Measurements from ENCODE around the gene CXorf65.

The CXorf65 gene

DNA sequence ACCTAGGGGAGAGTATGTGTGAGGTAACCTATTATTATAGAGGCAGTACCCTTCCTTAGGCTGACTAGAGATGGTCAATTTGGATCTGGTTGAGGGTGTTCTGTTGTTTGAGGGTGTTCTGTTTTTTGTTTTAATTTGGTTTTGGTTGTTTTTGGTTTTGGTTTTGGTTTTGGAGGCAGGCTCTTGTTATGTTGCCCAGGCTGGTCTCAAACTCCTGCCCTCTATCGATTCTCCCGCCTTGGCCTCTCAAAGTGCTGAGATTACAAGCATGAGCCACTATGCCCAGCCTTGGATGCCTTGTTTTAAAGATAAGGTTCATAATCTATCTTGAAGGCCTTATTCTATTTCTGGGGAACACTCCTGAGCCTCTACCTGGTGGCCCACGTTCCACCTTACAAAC, 912 bp downstream of the CXorf65 start:
- DNase-seq: no peak

DNA sequence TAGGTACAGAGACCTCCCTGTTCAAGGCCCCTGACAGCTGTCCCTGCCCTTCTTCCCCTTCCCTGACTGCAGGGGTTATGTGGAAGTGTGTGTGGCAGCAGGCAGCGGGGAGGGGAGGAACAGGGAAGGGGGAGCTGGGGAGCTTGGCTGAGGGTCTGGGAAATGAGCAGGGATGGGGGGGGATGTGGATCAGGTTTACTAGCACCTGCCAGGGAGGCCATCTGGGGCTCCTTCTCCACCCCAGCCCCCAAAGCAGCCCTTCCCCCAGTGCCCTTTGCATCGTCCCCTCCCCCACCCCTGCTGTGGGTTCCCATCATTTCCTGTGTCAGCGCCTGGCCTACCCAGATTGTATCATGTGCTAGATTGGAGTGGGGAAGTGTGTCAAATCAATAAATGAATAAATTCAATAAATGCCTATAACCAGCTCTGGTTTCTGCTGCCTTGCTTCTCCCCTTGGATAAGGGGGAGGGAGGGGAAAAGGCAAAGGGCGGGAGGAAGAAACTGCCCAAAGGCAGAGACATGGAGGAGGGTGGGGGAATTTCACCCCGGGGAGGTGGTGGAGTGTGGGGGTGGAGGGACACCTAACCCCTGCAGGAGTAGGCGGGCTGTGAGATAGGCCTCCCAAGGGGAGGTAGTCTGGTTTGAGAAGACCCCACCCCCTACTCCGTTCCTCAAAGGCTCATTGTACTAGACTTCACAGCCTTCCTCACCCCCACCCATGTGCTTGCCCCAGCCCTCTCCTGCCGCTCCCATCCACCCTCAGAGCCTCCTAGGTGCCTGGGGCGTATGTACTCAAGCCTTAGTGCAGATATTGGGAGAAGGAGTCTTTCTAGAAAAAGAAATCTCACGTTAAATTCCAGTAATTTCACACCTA, 3.2 kb downstream of the CXorf65 start:
- no peak for DNase-seq

DNA sequence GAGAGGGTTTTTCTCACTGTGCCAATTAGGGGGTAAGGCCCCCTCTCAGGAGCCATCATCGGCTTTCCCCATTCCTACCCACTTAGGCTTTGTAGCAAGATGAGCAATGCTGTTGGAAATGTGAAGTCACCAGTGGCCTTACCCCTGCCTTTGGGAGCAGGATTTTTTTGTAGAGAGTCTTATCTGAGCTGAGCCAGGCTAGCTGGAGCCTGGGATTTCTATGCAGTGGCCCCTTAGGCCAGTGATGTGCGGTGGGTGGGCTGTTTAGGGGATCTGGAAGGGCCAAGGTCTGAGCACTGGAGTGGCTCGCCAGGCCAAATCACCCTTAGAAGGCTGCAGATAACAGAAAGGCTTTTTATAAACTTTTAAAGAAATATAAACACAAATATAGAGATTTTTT, 4.2 kb downstream of the CXorf65 start:
- no peak for DNase-seq

DNA sequence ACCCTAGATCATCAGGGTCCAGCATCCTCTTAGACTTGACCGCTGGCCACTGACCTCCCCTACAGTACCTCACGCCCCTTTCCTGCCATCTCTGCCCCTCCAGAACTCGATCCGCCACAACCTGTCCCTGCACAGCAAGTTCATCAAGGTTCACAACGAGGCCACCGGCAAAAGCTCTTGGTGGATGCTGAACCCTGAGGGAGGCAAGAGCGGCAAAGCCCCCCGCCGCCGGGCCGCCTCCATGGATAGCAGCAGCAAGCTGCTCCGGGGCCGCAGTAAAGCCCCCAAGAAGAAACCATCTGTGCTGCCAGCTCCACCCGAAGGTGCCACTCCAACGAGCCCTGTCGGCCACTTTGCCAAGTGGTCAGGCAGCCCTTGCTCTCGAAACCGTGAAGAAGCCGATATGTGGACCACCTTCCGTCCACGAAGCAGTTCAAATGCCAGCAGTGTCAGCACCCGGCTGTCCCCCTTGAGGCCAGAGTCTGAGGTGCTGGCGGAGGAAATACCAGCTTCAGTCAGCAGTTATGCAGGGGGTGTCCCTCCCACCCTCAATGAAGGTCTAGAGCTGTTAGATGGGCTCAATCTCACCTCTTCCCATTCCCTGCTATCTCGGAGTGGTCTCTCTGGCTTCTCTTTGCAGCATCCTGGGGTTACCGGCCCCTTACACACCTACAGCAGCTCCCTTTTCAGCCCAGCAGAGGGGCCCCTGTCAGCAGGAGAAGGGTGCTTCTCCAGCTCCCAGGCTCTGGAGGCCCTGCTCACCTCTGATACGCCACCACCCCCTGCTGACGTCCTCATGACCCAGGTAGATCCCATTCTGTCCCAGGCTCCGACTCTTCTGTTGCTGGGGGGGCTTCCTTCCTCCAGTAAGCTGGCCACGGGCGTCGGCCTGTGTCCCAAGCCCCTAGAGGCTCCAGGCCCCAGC, 5.7 kb downstream of the CXorf65 start:
- DNase-seq: no peak

DNA sequence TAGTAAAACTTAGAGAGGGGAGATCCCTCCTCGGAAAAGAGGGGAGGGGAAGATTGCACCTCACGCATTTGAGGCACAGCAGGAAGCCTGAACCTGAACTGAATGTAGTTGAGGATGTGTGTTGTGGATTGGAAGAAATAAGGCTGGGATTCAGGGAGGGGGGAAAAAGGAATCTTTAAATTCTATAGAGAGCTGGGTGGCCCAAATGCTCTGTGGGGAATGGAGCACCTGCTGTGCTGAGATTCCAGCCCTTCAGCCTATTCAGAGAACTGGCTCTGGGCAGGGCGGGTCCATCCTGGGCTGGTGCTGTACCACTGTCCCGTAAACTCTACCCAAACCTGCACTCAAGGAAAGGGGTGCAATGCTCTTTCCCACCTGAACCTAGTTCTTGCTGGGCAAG, 6.8 kb downstream of the CXorf65 start:
- no peak for DNase-seq

DNA sequence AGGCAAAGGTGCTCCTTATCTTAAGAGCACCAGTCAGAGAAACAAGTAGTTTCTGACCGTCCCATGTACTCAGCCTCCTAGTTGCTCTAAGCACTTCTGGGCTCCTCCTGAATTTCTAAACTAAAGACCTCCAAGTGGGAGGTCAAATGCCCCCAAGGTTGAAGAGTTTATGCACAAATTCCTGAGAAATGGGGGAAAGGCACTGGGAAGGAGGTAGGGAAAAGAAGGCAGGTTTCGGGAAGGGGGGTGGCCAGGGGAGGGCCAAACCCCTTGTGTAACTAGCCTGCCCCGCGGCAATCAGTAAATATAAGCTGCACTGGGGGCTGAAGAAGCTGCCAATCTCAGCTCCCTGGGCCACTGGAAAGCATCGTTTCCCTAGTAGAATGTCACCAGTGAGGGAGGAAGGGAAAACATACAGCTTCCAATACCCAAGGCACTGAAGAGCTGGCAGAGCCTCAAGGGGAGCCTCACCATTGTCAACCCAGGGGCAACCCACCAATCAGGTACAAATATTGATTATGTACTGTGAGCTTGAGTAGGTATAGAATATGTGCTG, 7.5 kb downstream of the CXorf65 start:
- no peak for DNase-seq

DNA sequence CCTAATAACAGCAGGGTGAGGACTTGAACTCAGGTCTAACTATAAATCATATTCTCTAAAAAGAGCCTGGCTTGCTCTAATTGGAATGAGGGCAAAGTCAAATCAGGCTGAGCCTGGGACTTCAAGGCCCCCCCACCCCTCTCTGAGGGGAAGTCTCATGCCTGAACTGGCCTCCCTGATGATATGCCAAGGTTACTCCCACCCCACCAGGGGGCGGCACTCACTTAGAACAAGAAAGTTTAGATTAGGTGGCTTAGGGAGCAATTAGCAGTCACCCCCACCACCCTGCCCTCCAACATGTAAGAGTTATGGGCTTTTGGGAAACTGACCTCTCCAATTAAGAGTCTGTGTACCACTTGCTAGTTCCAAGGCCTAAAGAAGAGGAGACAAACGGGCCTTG, 8.2 kb downstream of the CXorf65 start:
- DNase-seq: peak; percentile 16

DNA sequence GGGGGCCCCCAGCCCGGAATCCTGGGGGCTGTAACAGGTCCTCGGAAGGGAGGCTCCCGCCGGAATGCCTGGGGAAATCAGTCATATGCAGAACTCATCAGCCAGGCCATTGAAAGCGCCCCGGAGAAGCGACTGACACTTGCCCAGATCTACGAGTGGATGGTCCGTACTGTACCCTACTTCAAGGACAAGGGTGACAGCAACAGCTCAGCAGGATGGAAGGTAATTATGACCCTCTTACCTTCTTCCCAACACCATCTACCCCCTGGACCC, 9.8 kb downstream of the CXorf65 start:
- DNase-seq: no peak

DNA sequence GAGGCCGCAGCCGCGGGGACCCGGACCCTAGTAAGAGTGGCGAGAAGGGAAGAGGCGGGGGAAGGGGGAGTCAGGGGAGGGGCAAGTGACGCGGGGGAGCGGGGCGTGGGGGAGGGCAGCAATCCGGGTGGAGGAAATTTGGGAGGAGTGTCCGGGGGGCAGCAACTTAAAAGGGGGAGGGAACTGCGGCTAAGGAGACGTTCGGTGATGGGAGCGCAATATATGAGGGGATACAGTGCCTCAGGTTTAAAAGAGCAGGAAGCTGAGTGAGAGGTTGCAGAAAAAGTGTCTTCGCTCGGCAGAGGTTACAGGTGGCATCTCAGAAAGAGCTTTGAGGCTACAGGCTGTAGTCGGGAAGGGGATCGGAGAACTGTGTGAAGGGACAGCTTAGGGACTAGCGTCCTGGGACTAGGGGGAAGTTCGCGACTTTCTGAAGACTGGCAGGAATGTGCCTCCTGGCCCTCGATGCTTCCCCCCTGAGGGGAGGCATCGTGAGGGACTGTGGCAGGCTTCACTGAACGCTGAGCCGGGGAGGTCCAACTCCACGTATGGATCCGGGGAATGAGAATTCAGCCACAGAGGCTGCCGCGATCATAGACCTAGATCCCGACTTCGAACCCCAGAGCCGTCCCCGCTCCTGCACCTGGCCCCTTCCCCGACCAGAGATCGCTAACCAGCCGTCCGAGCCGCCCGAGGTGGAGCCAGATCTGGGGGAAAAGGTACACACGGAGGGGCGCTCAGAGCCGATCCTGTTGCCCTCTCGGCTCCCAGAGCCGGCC, 10.4 kb downstream of the CXorf65 start:
- peak; percentile 20 for DNase-seq

DNA sequence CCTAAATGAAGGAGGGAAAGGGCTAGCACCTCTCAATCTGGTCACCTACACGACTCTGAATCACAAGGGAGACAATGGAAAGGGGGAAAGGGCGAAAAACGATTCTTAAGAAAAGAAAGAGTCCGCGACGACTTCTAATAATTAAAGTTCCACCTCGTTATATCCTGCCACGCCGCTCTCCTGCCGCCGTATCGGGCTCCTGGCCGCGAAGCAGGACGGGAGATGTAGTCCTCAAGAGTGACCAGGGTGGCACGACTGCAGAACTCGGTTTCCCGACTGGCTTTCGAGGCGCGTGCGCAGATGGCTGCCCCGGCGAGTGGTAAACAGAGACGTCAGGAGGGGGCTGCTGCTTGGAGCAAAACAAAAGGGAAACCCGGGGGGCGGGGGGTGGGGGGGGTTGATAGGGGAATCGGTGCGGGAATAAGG, 11.0 kb downstream of the CXorf65 start, which contains the start of gene FOXO4:
FOXO4 (plus strand) TSS at position 297 of the 426 bp plus-strand sequence. CDS start 678 bp downstream, outside the sequence.
- DNase-seq: peak; percentile 55

DNA sequence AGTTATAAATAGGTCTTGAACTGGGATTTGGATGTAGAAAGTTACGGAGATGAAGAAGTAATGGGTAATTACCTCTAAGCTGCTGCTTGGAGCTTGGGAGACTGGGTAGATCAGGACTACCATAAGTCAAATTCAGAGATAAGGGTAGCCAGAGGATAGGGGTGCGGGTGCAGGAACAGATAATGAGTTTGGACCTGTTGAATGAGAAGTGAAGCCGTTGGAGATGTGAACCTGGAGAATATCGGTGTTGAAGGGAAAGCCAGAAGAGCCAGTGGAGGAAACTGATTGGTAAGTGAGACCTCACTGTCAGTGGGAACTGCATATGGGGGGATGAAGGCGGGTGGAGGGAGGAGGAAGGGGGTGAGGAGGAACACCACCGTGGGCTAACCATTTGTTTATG, 11.5 kb downstream of the CXorf65 start:
- DNase-seq: no peak

DNA sequence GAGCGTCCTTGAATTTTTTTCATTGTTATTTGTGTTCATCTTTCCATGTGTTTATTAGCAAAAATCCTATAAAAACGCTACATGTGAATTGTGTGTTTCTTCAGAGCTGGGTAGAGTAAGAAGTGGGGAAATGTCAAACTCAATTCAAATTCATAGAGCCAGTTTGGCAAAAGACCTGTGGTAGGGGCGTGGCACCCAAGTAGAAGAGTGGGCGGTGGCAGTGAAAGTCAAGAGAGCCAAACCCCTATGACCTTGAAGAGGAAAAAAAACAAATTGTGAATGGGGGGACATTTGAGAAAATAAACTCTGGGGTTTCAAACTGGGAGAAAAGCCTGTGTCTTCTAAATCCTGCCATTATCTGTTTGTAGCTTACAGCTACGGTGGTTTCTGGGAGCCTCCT, 15.3 kb downstream of the CXorf65 start:
- DNase-seq: no peak

DNA sequence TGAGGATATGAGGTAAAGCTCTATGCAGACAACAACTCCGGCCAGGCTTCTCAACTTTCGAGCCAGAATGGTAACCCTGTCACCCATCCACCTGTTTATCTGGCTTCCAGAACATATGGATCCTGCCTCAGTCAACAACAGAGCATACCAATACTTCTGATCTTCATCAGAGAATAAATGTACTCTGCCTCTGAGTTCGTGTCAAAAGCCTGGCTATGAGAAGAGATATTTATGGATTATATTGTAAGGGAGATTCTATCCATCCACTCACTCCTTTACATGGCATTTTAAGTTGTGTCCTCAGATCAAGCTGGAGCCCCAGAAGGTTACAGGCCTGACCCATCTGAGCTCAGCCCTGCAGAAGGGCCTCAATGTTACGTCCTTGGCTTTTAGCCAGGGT, 20.6 kb downstream of the CXorf65 start:
- no peak for DNase-seq

DNA sequence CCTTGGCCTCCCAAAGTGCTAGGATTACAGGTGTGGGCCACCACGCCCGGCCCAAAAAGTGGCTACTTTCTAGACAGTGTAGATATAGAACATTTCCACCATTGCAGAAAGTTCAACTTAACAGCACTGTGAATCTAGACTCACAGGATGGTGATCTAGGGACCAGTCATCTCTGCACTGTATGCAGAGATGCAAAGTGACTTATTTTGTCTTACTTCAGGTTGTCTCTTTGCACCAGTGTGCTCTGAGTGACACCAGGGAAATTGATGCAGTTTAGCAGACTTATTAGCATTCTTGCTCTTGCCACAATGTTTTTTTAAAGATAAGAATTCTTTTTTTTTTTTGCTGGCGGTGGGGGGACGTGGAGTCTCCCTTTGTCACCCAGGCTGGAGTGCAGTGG, 23.7 kb downstream of the CXorf65 start:
- no peak for DNase-seq

DNA sequence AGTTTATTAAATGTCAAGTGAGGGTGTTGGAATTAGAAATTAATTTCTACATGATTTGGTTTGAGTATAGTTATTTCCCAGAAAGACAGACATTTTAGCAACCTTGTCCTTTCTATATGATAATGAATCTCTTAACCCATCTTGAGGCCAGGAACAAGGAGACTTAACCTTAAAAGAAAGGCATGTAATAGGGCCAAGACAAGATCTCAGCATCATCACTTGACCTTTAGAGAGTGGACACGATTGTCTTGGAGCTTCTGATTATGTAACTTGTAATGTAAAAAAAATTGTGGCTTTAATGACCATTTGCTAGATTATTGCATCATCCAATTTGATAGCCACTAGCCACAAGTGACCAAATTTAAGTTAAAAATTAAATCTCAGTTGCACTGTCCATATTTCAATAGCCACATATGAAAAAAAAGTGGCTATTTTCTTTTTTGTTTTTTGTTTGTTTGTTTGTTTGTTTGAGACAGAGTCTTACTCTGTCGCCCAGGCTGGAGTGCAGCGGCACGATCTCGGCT, 24.4 kb downstream of the CXorf65 start:
- DNase-seq: no peak

DNA sequence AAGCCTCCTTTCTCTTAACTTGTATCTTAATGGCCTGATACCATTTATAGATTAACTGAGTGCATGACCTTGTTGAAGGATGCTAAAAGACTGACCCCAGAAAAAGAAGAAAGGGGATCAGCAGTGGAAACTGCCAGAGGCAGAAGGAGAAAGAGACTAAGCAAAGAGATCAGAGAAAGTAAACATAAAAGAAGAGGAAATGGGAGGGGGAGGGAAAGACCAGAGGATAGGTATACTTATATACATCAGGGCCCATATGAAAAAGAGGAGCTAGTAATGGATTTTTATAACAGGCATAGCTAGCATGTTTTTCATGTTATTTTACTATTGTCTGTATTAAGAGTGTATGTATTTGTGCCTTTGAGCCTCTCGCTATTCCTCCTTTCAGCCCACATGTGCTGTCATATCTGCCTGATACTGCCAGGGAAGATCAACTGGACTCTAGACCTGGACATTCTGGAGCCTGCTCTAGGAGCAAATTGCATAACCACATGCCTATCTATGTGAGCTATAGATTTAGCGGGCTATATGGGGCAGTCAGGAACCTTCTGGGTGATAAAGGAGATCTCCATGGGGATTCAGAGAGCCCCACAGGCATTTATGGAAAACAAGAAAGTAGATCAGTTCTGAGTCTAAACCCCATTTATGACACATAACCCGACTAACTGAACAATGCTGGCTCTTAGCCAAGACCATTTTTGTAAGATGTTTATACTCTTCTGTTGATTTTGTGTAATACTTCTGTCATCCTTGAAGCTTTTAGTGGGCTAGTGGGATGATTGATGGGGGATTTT, 25.0 kb downstream of the CXorf65 start:
- no peak for DNase-seq

DNA sequence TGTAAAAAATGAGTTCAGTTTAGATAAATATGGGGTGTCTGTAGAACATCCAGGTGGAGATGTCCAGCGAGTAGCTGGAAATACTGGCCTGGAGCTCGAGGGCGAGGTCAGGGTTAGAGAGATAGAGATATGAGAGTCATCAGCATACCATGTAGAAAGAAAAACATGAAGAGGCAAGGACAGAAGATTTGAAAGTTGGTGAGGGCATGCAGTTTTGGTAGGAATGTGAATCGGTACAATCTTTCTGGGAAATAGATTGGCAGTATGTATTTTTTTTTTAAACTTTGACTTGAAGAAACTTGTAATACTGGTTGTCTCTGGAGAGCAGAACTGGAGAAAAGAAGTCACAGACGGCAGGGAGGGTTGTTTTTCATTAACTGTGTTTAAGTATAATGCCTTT, 36.0 kb downstream of the CXorf65 start:
- no peak for DNase-seq

DNA sequence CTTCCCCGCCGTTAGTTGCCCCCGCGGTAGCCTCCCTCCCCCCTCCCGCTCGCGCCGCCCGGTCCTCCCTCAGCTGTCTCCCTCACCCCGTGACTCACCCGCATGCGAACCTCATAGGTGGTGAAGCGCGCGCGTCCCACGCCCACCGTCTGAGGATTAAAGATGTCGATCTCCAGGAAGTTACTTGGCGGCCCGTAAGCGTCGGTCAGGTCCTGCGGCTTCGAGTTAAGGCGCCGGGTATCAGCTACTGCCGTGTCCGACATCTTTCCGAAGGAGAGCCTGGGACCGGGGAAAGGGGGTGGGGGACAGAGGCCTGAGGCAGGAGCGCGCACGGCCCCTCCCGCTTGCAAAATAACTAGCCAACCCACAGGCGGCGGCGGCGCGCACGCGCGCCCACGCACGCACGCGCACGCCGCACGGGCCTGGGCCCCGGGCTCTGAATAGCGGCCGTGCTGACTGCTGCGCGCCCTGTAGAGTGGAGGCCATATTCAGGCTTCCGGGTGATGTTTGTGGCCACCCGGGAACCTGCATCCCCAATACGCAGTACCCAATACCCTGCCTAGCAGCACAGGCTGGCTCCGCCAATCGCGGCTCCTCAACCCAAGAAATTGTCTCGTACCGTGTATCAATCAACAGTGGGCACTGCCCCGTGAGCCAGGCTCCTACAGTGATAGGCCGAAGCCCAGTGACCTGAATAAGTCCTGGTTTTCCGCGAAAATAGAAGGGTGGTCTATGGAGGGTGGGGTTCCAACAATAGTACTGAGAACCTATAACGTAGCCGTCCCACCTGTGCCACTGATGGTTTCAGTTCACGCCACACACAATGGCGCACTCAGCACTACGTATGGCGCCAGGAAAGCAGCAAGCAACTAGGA, 38.3 kb downstream of the CXorf65 start, which contains the start of gene SNX12:
SNX12 (minus strand) TSS at position 291 of the 875 bp plus-strand sequence; CDS start at position 263, 28 bp downstream.
- peak; percentile 89 for DNase-seq

DNA sequence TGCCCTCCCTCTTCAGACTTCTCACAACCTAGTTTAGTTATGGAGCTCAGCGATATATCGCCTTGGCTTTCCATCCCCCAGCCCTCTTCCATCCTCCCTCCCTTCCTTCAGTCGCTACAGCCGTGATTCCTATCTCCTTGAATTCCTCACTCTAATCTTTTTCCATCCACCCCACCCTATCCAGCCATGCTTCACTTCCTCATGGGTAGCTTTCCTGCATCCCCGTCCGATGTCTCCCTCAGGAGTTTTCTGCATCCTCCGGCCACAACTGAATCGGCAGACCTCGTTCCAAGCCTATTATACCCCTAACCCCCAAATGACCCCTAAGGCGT, 38.9 kb downstream of the CXorf65 start:
- no peak for DNase-seq

DNA sequence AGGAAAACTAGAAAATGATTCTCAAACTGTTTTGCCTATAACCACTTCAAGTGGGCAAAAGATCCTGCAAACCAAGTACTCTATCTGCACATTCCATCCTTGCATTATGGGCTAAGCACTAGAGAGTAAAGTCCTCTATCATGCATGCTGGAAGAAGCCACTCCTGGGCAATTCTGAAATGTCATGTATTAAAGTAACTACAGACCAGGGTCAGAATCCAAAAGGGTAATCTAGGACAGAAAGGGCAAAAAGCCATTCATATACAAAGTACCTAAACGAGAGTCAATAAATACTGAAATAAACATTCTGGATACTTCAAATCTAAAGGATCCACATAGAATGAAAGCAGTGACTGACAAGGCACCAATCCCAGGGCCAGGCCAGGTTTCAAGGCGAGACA, 39.5 kb downstream of the CXorf65 start:
- no peak for DNase-seq

DNA sequence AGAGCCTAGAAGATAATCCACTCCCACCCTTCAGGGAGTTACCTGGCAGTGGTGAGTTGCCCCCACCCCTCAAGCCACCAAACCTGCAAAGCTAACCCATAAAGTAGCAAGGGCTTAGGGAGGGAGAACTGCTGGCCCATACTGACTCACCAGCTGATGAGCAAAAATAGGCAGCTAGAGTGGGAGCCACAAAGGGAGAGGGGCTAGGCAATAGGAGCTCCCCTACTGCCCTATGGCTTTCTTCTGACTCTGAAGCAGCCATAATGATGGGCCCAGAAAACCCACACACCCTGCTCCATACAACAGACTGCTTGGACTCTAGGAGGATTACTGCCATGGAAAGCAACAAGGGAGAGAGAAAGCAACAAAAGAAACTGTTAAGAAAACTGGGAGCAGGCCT, 46.4 kb downstream of the CXorf65 start:
- no peak for DNase-seq

Data from DMS 273 treated with DMSO at 0.1 percent for 48 hours (cell line).